HL-60 (cell line): Measurements from ENCODE around the gene KNCN.

Experiments used
- DNase-seq, 2 experiments: peaks; one replicate each; pipeline ENCODE4 v3.0.0-alpha.2; 2010 to 2020; ENCODE audit warnings: low read depth in 1 of 2, low spot score in 1 of 2
- H3K27ac ChIP-seq: fragments of 250-450 bp; sonication (Bioruptor Pico); replicated peaks from 2 replicates; pipeline ENCODE4 v1.5.1; 2020; ENCODE audit warnings: mild to moderate bottlenecking, moderate library complexity
- H3K27me3 ChIP-seq: fragments of 250-450 bp; sonication (Bioruptor Pico); 2 replicates; pipeline ENCODE4 v1.5.1; 2021; ENCODE audit warnings: mild to moderate bottlenecking, moderate library complexity; ENCODE audit not compliant: insufficient read depth, poor library complexity, severe bottlenecking
- H3K4me3 ChIP-seq: replicated peaks from 2 replicates; pipeline ENCODE4 v1.5.1; 2011; ENCODE audit warnings: mild to moderate bottlenecking, control low read depth, low read length; ENCODE audit not compliant: insufficient read depth
- CTCF ChIP-seq: IDR thresholded peaks from one replicate; pipeline ENCODE4 v1.5.1; 2011; ENCODE audit warnings: low read length, control low read depth, inconsistent platforms; ENCODE audit not compliant: insufficient read depth
- GABPA ChIP-seq: IDR thresholded peaks from 2 replicates; pipeline ENCODE4 v1.6.1; 2012; ENCODE audit warnings: low read depth
- POLR2AphosphoS5 ChIP-seq: IDR thresholded peaks from 2 replicates; pipeline ENCODE4 v1.6.1; 2012; ENCODE audit warnings: low read depth
- SPI1 ChIP-seq: IDR thresholded peaks from 2 replicates; pipeline ENCODE4 v1.6.1; 2012; ENCODE audit warnings: low read depth, mild to moderate bottlenecking, borderline replicate concordance
- TF ChIP-seq, protein P1 (sequence below): IDR thresholded peaks from 2 replicates; pipeline ENCODE4 v1.6.1; 2012; ENCODE audit warnings: low read depth; ENCODE audit not compliant: insufficient replicate concordance

The KNCN gene

GRCh38 chr1:46530791-46531409 lies 20.5 kb downstream of the KNCN start:
- no peak for TF ChIP-seq CTCF
- TF ChIP-seq, protein P1, sequence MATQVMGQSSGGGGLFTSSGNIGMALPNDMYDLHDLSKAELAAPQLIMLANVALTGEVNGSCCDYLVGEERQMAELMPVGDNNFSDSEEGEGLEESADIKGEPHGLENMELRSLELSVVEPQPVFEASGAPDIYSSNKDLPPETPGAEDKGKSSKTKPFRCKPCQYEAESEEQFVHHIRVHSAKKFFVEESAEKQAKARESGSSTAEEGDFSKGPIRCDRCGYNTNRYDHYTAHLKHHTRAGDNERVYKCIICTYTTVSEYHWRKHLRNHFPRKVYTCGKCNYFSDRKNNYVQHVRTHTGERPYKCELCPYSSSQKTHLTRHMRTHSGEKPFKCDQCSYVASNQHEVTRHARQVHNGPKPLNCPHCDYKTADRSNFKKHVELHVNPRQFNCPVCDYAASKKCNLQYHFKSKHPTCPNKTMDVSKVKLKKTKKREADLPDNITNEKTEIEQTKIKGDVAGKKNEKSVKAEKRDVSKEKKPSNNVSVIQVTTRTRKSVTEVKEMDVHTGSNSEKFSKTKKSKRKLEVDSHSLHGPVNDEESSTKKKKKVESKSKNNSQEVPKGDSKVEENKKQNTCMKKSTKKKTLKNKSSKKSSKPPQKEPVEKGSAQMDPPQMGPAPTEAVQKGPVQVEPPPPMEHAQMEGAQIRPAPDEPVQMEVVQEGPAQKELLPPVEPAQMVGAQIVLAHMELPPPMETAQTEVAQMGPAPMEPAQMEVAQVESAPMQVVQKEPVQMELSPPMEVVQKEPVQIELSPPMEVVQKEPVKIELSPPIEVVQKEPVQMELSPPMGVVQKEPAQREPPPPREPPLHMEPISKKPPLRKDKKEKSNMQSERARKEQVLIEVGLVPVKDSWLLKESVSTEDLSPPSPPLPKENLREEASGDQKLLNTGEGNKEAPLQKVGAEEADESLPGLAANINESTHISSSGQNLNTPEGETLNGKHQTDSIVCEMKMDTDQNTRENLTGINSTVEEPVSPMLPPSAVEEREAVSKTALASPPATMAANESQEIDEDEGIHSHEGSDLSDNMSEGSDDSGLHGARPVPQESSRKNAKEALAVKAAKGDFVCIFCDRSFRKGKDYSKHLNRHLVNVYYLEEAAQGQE: no peak
- no peak for TF ChIP-seq GABPA
- TF ChIP-seq POLR2AphosphoS5: no peak
- TF ChIP-seq SPI1: no peak
- no peak overlapping the region for H3K4me3 ChIP-seq
- H3K27me3 ChIP-seq: peaks cover 21% of the 10 kb centered on the region
- DNase-seq: no peak
- no peak overlapping the region for H3K27ac ChIP-seq

DNA sequence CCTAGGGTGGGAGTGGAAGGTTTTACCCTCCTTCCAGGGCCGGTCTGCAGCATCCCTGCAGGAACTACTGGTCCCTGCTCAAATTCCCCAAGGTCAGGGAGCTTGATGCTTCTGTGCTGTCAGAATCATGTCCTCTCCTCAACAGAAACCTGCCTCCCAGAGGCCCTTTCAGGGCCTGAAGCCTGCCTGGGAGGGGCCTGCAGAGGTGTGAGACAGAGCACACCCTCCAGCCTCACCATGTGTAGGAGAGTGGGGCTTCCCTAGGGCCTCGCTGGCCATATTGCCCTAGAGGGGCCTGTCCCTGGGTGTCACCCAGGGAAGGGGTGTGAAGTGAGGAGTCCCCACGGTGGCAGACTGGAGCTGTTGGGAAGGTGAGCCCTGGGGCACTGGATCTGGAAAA lies 21.1 kb downstream of the KNCN start:
- TF ChIP-seq GABPA (no peak), SPI1 (no peak), POLR2AphosphoS5 (no peak), CTCF (no peak)
- TF ChIP-seq, protein P1: no peak
- no peak for DNase-seq
- H3K4me3 ChIP-seq: no peak overlapping the region
- peaks cover 21% of the 10 kb centered on the region for H3K27me3 ChIP-seq
- H3K27ac ChIP-seq: no peak overlapping the region

DNA sequence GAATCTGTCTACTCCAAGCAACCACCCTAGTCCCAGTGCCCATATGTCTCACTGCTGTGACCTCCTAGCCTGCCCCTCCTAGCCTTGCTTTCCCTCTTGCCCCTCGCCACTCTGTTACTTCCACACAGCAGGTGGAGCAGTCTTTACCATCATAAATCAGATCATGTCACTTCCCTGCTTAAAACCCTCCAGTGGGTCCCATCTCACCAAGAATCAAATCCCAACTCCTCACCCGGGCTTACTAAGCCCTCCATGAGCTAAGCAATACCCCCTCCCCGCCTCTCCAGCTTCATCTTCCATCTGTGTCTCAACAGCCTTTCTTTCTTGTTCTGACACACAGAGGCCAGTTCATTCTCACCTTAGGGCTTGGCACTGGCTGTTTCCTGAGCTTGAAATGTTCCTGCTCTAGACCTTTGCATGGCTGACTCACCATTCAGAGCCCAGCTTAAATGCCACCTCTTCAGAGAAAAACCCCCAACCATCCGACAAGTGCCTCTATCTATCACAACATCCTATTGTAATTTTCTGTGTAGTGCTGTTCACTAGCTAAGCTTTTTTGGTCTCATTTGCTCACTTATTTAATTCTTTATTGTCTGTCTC lies 22.3 kb downstream of the KNCN start:
- Histone ChIP-seq H3K27ac (no peak overlapping the region), H3K4me3 (no peak overlapping the region), H3K27me3 (peaks cover 23% of the 10 kb centered on the region)
- no peak for DNase-seq
- TF ChIP-seq POLR2AphosphoS5: no peak
- TF ChIP-seq GABPA: no peak
- no peak for TF ChIP-seq CTCF
- TF ChIP-seq SPI1: no peak
- TF ChIP-seq, protein P1: no peak
